Smooth muscle cell (in vitro differentiated cells): ENCODE data around the gene C20orf144. TPM values are rescaled to one million over a fixed set of nuclear protein-coding genes. Genes with fewer than 3 reads are reported as not detected.
A peak's percentile ranks its signal among the peaks of the same experiment; 100 is the strongest.
"Not testable (repeated sequence)": the region's sequence is repeated elsewhere in the genome, so short reads cannot be mapped to it uniquely, and the experiment has no call there.

Experiments
- DNase-seq: peaks from one replicate; lab custom pipeline; 2025; ENCODE audit not compliant: unreplicated experiment; lab: John Stamatoyannopoulos, UW
- H2AFZ ChIP-seq: fragments of 200-600 bp; sonication (generic); 2 replicates; pipeline ENCODE4 v1.6.0; 2016; ENCODE audit warnings: antibody characterized with exemption, low read depth, mild to moderate bottlenecking
- H3F3A ChIP-seq: fragments of 200-600 bp; sonication (generic); 2 replicates; pipeline ENCODE4 v1.6.0; 2017; ENCODE audit warnings: antibody characterized with exemption, low read depth
- H3K27ac ChIP-seq: fragments of 200-600 bp; sonication (generic); 2 replicates; pipeline ENCODE4 v1.5.1; 2016; ENCODE audit warnings: low read depth, mild to moderate bottlenecking
- H3K27me3 ChIP-seq: fragments of 200-600 bp; sonication (generic); 2 replicates; pipeline ENCODE4 v1.6.1; 2016; ENCODE audit warnings: low read depth, mild to moderate bottlenecking
- H3K36me3 ChIP-seq: fragments of 200-600 bp; sonication (generic); 2 replicates; pipeline ENCODE4 v1.5.1; 2016; ENCODE audit warnings: low read depth
- H3K4me1 ChIP-seq: fragments of 200-600 bp; sonication (generic); 2 replicates; pipeline ENCODE4 v1.5.1; 2016; ENCODE audit warnings: low read depth
- H3K4me2 ChIP-seq: fragments of 200-600 bp; sonication (generic); 2 replicates; pipeline ENCODE4 v1.6.0; 2016; ENCODE audit warnings: mild to moderate bottlenecking
- H3K4me3 ChIP-seq: fragments of 200-600 bp; sonication (generic); 2 replicates; pipeline ENCODE4 v1.5.1; 2016; ENCODE audit warnings: mild to moderate bottlenecking
- H3K79me2 ChIP-seq: fragments of 200-600 bp; sonication (generic); 2 replicates; pipeline ENCODE4 v1.6.0; 2016; ENCODE audit warnings: low read depth, mild to moderate bottlenecking
- H3K9ac ChIP-seq: fragments of 200-600 bp; sonication (generic); 2 replicates; pipeline ENCODE4 v1.6.0; 2016; ENCODE audit warnings: low read depth
- H3K9me3 ChIP-seq: fragments of 200-600 bp; sonication (generic); replicated peaks from 2 replicates; pipeline ENCODE4 v1.5.1; 2016; ENCODE audit warnings: low read depth
- H4K20me1 ChIP-seq: fragments of 200-600 bp; sonication (generic); 2 replicates; pipeline ENCODE4 v1.6.0; 2016; ENCODE audit warnings: low read depth
- CTCF ChIP-seq: fragments of 200-600 bp; sonication (generic); IDR thresholded peaks from 2 replicates; pipeline ENCODE4 v1.5.1; 2017; ENCODE audit warnings: borderline replicate concordance, mild to moderate bottlenecking, antibody characterized with exemption; ENCODE audit not compliant: insufficient read depth, poor library complexity, severe bottlenecking
- WGBS: methylation state at CpG from one replicate; pipeline ENCODE4 v1.1.7; 2016; ENCODE audit warnings: low lambda C conversion rate; 5-methylcytosine and 5-hydroxymethylcytosine counted together
- polyA plus RNA-seq: library from polyadenylated mRNA; unstranded; fragments of >200 nt; fragmentation: Nextera tagmentation; extraction: Ambion mirVana; gene quantifications from 2 replicates; pipeline ENCODE4 v1.2.1, GENCODE V29; 2016
- total RNA-seq: library from RNA; depleted of rRNA; stranded (reverse); fragments of >200 nt; gene quantifications from 2 replicates; pipeline ENCODE4 v1.2.3, GENCODE V29; 2014

C20orf144 gene
- total and polyA plus RNA-seq, 2 experiments from 2014 or later = 0.73 to 1.1 TPM

GRCh38 chr20:33697129-33697528 lies 35.0 kb downstream of the C20orf144 start:
- 66% methylated on average over 8 of the region's 8 CpGs for WGBS
- Histone ChIP-seq H3K9ac (no peak overlapping the region), H3K4me3 (no peak overlapping the region), H3K36me3 (no peaks in the 10 kb centered on the region), H2AFZ (no peak overlapping the region), H3K27me3 (no peaks in the 10 kb centered on the region), H3K27ac (no peak overlapping the region), H3K4me1 (peaks cover 12% of the 10 kb centered on the region), H3F3A (peaks cover 7% of the 10 kb centered on the region), H3K9me3 (no peaks in the 10 kb centered on the region), H3K79me2 (no peaks in the 10 kb centered on the region), H3K4me2 (peak overlapping the region; percentile 48), H4K20me1 (no peaks in the 10 kb centered on the region)
- TF ChIP-seq CTCF = no peak
- DNase-seq = no peak

- not testable (repeated sequence) for H3K4me1 ChIP-seq, H3F3A ChIP-seq, DNase-seq, H3K4me3 ChIP-seq, H4K20me1 ChIP-seq, H3K27ac ChIP-seq, H3K9me3 ChIP-seq, H3K9ac ChIP-seq, H3K36me3 ChIP-seq, H3K4me2 ChIP-seq, H2AFZ ChIP-seq, H3K79me2 ChIP-seq, H3K27me3 ChIP-seq
- 97% methylated on average over 22 of the region's 27 CpGs for WGBS
Observed at GRCh38 chr20:33698966-33699365, 36.8 kb downstream of the C20orf144 start.

- H3K27me3 ChIP-seq, H3F3A ChIP-seq, H4K20me1 ChIP-seq, H3K9me3 ChIP-seq, H3K79me2 ChIP-seq, H2AFZ ChIP-seq, H3K4me2 ChIP-seq, DNase-seq, H3K4me3 ChIP-seq, H3K27ac ChIP-seq, H3K36me3 ChIP-seq, H3K4me1 ChIP-seq, H3K9ac ChIP-seq: not testable (repeated sequence)
- WGBS = 97% methylated on average over 40 of the region's 45 CpGs
Observed at GRCh38 chr20:33700696-33701441, 38.7 kb downstream of the C20orf144 start.

GRCh38 chr20:33701629-33702450 lies 39.7 kb downstream of the C20orf144 start:
- WGBS = 95% methylated on average over 14 of the region's 27 CpGs
- H3K4me2 ChIP-seq = no peak overlapping the region
- H3K27me3 ChIP-seq = no peaks in the 10 kb centered on the region
- no peak overlapping the region for H3K27ac ChIP-seq
- H2AFZ ChIP-seq = no peak overlapping the region
- TF ChIP-seq CTCF = no peak
- no peak overlapping the region for H3K9ac ChIP-seq
- H3K4me3 ChIP-seq = no peak overlapping the region
- no peaks in the 10 kb centered on the region for H4K20me1 ChIP-seq
- no peaks in the 10 kb centered on the region for H3K9me3 ChIP-seq
- H3F3A ChIP-seq = peaks cover 5% of the 10 kb centered on the region
- H3K79me2 ChIP-seq = no peaks in the 10 kb centered on the region
- H3K4me1 ChIP-seq = no peaks in the 10 kb centered on the region
- H3K36me3 ChIP-seq = no peaks in the 10 kb centered on the region
- no peak for DNase-seq
